Thoracic aorta (tissue), 2 donors: ENCODE results near the gene FUZ. TPM values are rescaled to one million over a fixed set of nuclear protein-coding genes. Genes with fewer than 3 reads are reported as not detected.

Experiments used
- ATAC-seq: fragments of 150-250 bp; one replicate; pipeline ENCODE4 v1.8.0; 2017; ENCODE audit warnings: low read depth; ENCODE audit not compliant: insufficient number of reproducible peaks, low FRiP score
- DNase-seq: peaks from one replicate; pipeline ENCODE4 v3.0.0-alpha.2; 2020; ENCODE audit warnings: low spot score
- H3K27ac ChIP-seq, 2 donors: fragments of 200-600 bp; sonication (generic); 1 replicate in 1 of 2; 2 replicates in 1 of 2; pipeline ENCODE4 v1.5.1; 2016; ENCODE audit warnings: mild to moderate bottlenecking in 2 of 2, moderate library complexity in 2 of 2
- H3K27me3 ChIP-seq: fragments of 200-600 bp; sonication (generic); replicated peaks from 2 replicates; pipeline ENCODE4 v1.6.0; 2016; ENCODE audit warnings: mild to moderate bottlenecking; ENCODE audit not compliant: insufficient read depth
- H3K36me3 ChIP-seq: fragments of 200-600 bp; sonication (generic); one replicate; pipeline ENCODE4 v1.5.1; 2016
- H3K4me1 ChIP-seq, 2 donors: fragments of 200-600 bp; sonication (generic); 1 replicate in 1 of 2; 2 replicates in 1 of 2; pipeline versions ENCODE4 v1.5.1 to v1.6.0; 2016; ENCODE audit warnings: low read depth in 2 of 2, mild to moderate bottlenecking in 1 of 2; ENCODE audit not compliant: control insufficient read depth in 1 of 2
- H3K4me3 ChIP-seq: fragments of 200-600 bp; sonication (generic); 2 replicates; pipeline ENCODE4 v1.5.1; 2016; ENCODE audit warnings: mild to moderate bottlenecking
- H3K9me3 ChIP-seq: fragments of 200-600 bp; sonication (generic); 2 replicates; pipeline ENCODE4 v1.5.1; 2016
- CTCF ChIP-seq: fragments of 200-600 bp; sonication (generic); IDR thresholded peaks from one replicate; pipeline ENCODE4 v1.5.1; 2019; ENCODE audit warnings: antibody characterized with exemption
- total RNA-seq, 2 donors: library from RNA; depleted of rRNA; stranded (reverse); fragments of >200 nt; gene quantifications; one replicate each; pipeline versions ENCODE4 v1.1.0 to v1.2.3, GENCODE V29; 2016

FUZ gene
- total RNA-seq, 2 donors from 2014 or later = 23.6 to 27.3 TPM

- no peak overlapping the region for H3K27ac ChIP-seq
Observed at GRCh38 chr19:49840736-49841249, 27.7 kb upstream of the FUZ start.

GRCh38 chr19:49840321-49840720 lies 27.2 kb upstream of the FUZ start:
- Histone ChIP-seq H3K9me3 (no peaks in the 10 kb centered on the region), H3K36me3 (peaks cover 28% of the 10 kb centered on the region), H3K27ac (no peak overlapping the region), H3K4me1 (no peaks in the 10 kb centered on the region), H3K27me3 (no peaks in the 10 kb centered on the region), H3K4me3 (no peak overlapping the region)
- TF ChIP-seq CTCF = no peak
- no peak for DNase-seq
- no peak for ATAC-seq

More at GRCh38 chr19:49840736-49841249, 27.7 kb upstream of the FUZ start:
- H3K9me3 ChIP-seq = no peaks in the 10 kb centered on the region
- no peaks in the 10 kb centered on the region for H3K4me1 ChIP-seq
- TF ChIP-seq CTCF = no peak
- no peaks in the 10 kb centered on the region for H3K27me3 ChIP-seq
- no peak overlapping the region for H3K4me3 ChIP-seq
- ATAC-seq = no peak
- peaks cover 24% of the 10 kb centered on the region for H3K36me3 ChIP-seq
- no peak for DNase-seq

GRCh38 chr19:49839713-49840112 lies 26.6 kb upstream of the FUZ start:
- ATAC-seq = no peak
- DNase-seq = no peak
- Histone ChIP-seq H3K36me3 (peaks cover 34% of the 10 kb centered on the region), H3K4me3 (no peak overlapping the region), H3K4me1 (no peaks in the 10 kb centered on the region), H3K27me3 (no peaks in the 10 kb centered on the region), H3K9me3 (no peaks in the 10 kb centered on the region), H3K27ac (no peak overlapping the region)
- no peak for TF ChIP-seq CTCF

- no peaks in the 10 kb centered on the region for H3K9me3 ChIP-seq
- no peaks in the 10 kb centered on the region for H3K27me3 ChIP-seq
- peaks cover 41% of the 10 kb centered on the region for H3K36me3 ChIP-seq
- H3K27ac ChIP-seq = no peak overlapping the region
- H3K4me1 ChIP-seq = no peaks in the 10 kb centered on the region
- ATAC-seq (no peak), DNase-seq (no peak)
- no peak overlapping the region for H3K4me3 ChIP-seq
- no peak for TF ChIP-seq CTCF
Observed at GRCh38 chr19:49838885-49839588, 25.9 kb upstream of the FUZ start.

GRCh38 chr19:49837425-49837824 lies 24.3 kb upstream of the FUZ start:
- peaks cover 54% of the 10 kb centered on the region for H3K36me3 ChIP-seq

More at GRCh38 chr19:49837425-49837824, 24.3 kb upstream of the FUZ start:
- Histone ChIP-seq H3K4me1 (no peaks in the 10 kb centered on the region), H3K27ac (no peak overlapping the region), H3K9me3 (no peaks in the 10 kb centered on the region), H3K4me3 (no peak overlapping the region), H3K27me3 (no peaks in the 10 kb centered on the region)
- no peak for TF ChIP-seq CTCF
- no peak for ATAC-seq
- no peak for DNase-seq
